ENCODE results near the gene OOSP4B. TPM values are rescaled to one million over a fixed set of nuclear protein-coding genes. Genes with fewer than 3 reads are reported as not detected.
A peak's percentile ranks its signal among the peaks of the same experiment; 100 is the strongest.
"Not testable (repeated sequence)": the region's sequence is repeated elsewhere in the genome, so short reads cannot be mapped to it uniquely, and the experiment has no call there.

OOSP4B gene
- total RNA-seq, 2 donors from 2014 or later = not detected

GRCh38 chr11:60020376-60020775 lies 3.4 kb downstream of the OOSP4B start:
- ATAC-seq (replicated peaks); H3K27ac Mint-ChIP-seq; H3K4me3 Mint-ChIP-seq; H3K9me3 Mint-ChIP-seq; H3K4me1 Mint-ChIP-seq; H3K36me3 Mint-ChIP-seq (ENCODE audit: low read depth): not testable (repeated sequence)
- H3K27me3 Mint-ChIP-seq = peaks cover 14% of the 10 kb centered on the region

- Mint-ChIP-seq H3K4me1 (no peaks in the 10 kb centered on the region), H3K9me3 (no peaks in the 10 kb centered on the region), H3K27me3 (peaks cover 12% of the 10 kb centered on the region), H3K36me3 (ENCODE audit: low read depth) (no peaks in the 10 kb centered on the region), H3K4me3 (no peak overlapping the region), H3K27ac (no peak overlapping the region)
- ATAC-seq (replicated peaks) = no peak
Observed at GRCh38 chr11:60029015-60029632, 12.1 kb downstream of the OOSP4B start.

- Mint-ChIP-seq H3K27ac (no peak within 1 kb of the TSS), H3K4me3 (no peak within 1 kb of the TSS), H3K27me3 (peaks cover 4% of the 10 kb centered on the region), H3K9me3 (no peaks in the 10 kb centered on the region), H3K36me3 (ENCODE audit: low read depth) (no peaks in the 10 kb centered on the region), H3K4me1 (no peaks in the 10 kb centered on the region)
- no peak for ATAC-seq (replicated peaks)
Observed at GRCh38 chr11:60040109-60040508, 23.1 kb downstream of the OOSP4B start, which contains the start of gene OOSP2. Gene OOSP2, plus strand, starts transcription at chr11:60040409. Its CDS starts 51 bp downstream, at chr11:60040460.

GRCh38 chr11:60050422-60050821 lies 33.4 kb downstream of the OOSP4B start:
- peaks cover 13% of the 10 kb centered on the region for H3K27me3 Mint-ChIP-seq
- not testable (repeated sequence) for H3K27ac Mint-ChIP-seq; ATAC-seq (replicated peaks); H3K9me3 Mint-ChIP-seq; H3K4me3 Mint-ChIP-seq; H3K36me3 Mint-ChIP-seq (ENCODE audit: low read depth); H3K4me1 Mint-ChIP-seq

- not testable (repeated sequence) for ATAC-seq (replicated peaks); H3K4me1 Mint-ChIP-seq; H3K9me3 Mint-ChIP-seq; H3K36me3 Mint-ChIP-seq (ENCODE audit: low read depth); H3K4me3 Mint-ChIP-seq; H3K27ac Mint-ChIP-seq
- peaks cover 11% of the 10 kb centered on the region for H3K27me3 Mint-ChIP-seq
Observed at GRCh38 chr11:60050839-60051238, 33.9 kb downstream of the OOSP4B start.

- Mint-ChIP-seq H3K36me3 (ENCODE audit: low read depth) (no peaks in the 10 kb centered on the region), H3K9me3 (peaks cover 4% of the 10 kb centered on the region), H3K4me1 (no peaks in the 10 kb centered on the region), H3K4me3 (no peak within 1 kb of the TSS), H3K27ac (no peak within 1 kb of the TSS), H3K27me3 (peaks cover 18% of the 10 kb centered on the region)
- ATAC-seq (replicated peaks) = no peak
Observed at GRCh38 chr11:60056349-60056969, 39.5 kb downstream of the OOSP4B start, which contains the start of gene MS4A3. Gene MS4A3, plus strand, starts transcription at chr11:60056665. Its CDS starts 4,496 bp downstream, at chr11:60061161.

GRCh38 chr11:60059052-60059451 lies 42.1 kb downstream of the OOSP4B start:
- no peaks in the 10 kb centered on the region for H3K4me1 Mint-ChIP-seq
- peaks cover 20% of the 10 kb centered on the region for H3K27me3 Mint-ChIP-seq
- H3K9me3 Mint-ChIP-seq = peaks cover 4% of the 10 kb centered on the region
- H3K4me3 Mint-ChIP-seq = no peak overlapping the region
- H3K27ac Mint-ChIP-seq = no peak overlapping the region
- peak; percentile 52 for ATAC-seq (replicated peaks)
- no peaks in the 10 kb centered on the region for H3K36me3 Mint-ChIP-seq (ENCODE audit: low read depth)

- no peak for ATAC-seq (replicated peaks)
- H3K4me3 Mint-ChIP-seq = no peak overlapping the region
- no peak overlapping the region for H3K27ac Mint-ChIP-seq
- H3K4me1 Mint-ChIP-seq = no peaks in the 10 kb centered on the region
- peaks cover 4% of the 10 kb centered on the region for H3K9me3 Mint-ChIP-seq
- peaks cover 20% of the 10 kb centered on the region for H3K27me3 Mint-ChIP-seq
- H3K36me3 Mint-ChIP-seq (ENCODE audit: low read depth) = no peaks in the 10 kb centered on the region
Observed at GRCh38 chr11:60059521-60060240, 42.7 kb downstream of the OOSP4B start.

- H3K36me3 Mint-ChIP-seq (ENCODE audit: low read depth) = no peaks in the 10 kb centered on the region
- no peak overlapping the region for H3K4me3 Mint-ChIP-seq
- no peaks in the 10 kb centered on the region for H3K4me1 Mint-ChIP-seq
- H3K27me3 Mint-ChIP-seq = peaks cover 11% of the 10 kb centered on the region
- H3K27ac Mint-ChIP-seq = no peak overlapping the region
- ATAC-seq (replicated peaks) = no peak
- peaks cover 4% of the 10 kb centered on the region for H3K9me3 Mint-ChIP-seq
Observed at GRCh38 chr11:60064111-60064510, 47.1 kb downstream of the OOSP4B start.

- Mint-ChIP-seq H3K4me1 (no peaks in the 10 kb centered on the region), H3K4me3 (no peak overlapping the region), H3K27ac (no peak overlapping the region), H3K36me3 (ENCODE audit: low read depth) (no peaks in the 10 kb centered on the region), H3K27me3 (peaks cover 16% of the 10 kb centered on the region), H3K9me3 (no peaks in the 10 kb centered on the region)
- ATAC-seq (replicated peaks) = no peak
Observed at GRCh38 chr11:60065801-60066200, 48.8 kb downstream of the OOSP4B start.

GRCh38 chr11:60069450-60069849 lies 52.5 kb downstream of the OOSP4B start:
- no peak for ATAC-seq (replicated peaks)
- H3K27me3 Mint-ChIP-seq = peaks cover 22% of the 10 kb centered on the region
- H3K4me3 Mint-ChIP-seq = no peak overlapping the region
- H3K36me3 Mint-ChIP-seq (ENCODE audit: low read depth) = no peaks in the 10 kb centered on the region
- no peaks in the 10 kb centered on the region for H3K4me1 Mint-ChIP-seq
- no peak overlapping the region for H3K27ac Mint-ChIP-seq
- peaks cover 4% of the 10 kb centered on the region for H3K9me3 Mint-ChIP-seq

- not testable (repeated sequence) for H3K27ac Mint-ChIP-seq; H3K9me3 Mint-ChIP-seq; ATAC-seq (replicated peaks); H3K4me3 Mint-ChIP-seq; H3K4me1 Mint-ChIP-seq; H3K36me3 Mint-ChIP-seq (ENCODE audit: low read depth)
- H3K27me3 Mint-ChIP-seq = peaks cover 27% of the 10 kb centered on the region
Observed at GRCh38 chr11:60071644-60072043, 54.7 kb downstream of the OOSP4B start.

- ATAC-seq (replicated peaks) = no peak
Observed at GRCh38 chr11:60077216-60077817, 60.3 kb downstream of the OOSP4B start.

GRCh38 chr11:60077981-60078380 lies 61.0 kb downstream of the OOSP4B start:
- Mint-ChIP-seq H3K9me3 (no peaks in the 10 kb centered on the region), H3K4me1 (no peaks in the 10 kb centered on the region), H3K27me3 (peaks cover 18% of the 10 kb centered on the region), H3K36me3 (ENCODE audit: low read depth) (no peaks in the 10 kb centered on the region), H3K27ac (no peak overlapping the region), H3K4me3 (no peak overlapping the region)
- no peak for ATAC-seq (replicated peaks)

More at GRCh38 chr11:60077216-60077817, 60.3 kb downstream of the OOSP4B start:
- Mint-ChIP-seq H3K36me3 (ENCODE audit: low read depth) (no peaks in the 10 kb centered on the region), H3K4me1 (no peaks in the 10 kb centered on the region), H3K9me3 (no peaks in the 10 kb centered on the region), H3K27ac (no peak overlapping the region), H3K27me3 (peaks cover 17% of the 10 kb centered on the region), H3K4me3 (no peak overlapping the region)
